Erythroblast (primary cell): ENCODE measurements around the gene LRRC25.

Experiments
- GATA1 ChIP-seq: IDR thresholded peaks from 2 replicates; pipeline ENCODE4 v1.6.1; 2011; ENCODE audit warnings: low read depth, mild to moderate bottlenecking, control low read depth, low read length, moderate library complexity
- POLR2A ChIP-seq: IDR thresholded peaks from 2 replicates; pipeline ENCODE4 v1.6.1; 2011; ENCODE audit warnings: mild to moderate bottlenecking, low read length

DNA sequence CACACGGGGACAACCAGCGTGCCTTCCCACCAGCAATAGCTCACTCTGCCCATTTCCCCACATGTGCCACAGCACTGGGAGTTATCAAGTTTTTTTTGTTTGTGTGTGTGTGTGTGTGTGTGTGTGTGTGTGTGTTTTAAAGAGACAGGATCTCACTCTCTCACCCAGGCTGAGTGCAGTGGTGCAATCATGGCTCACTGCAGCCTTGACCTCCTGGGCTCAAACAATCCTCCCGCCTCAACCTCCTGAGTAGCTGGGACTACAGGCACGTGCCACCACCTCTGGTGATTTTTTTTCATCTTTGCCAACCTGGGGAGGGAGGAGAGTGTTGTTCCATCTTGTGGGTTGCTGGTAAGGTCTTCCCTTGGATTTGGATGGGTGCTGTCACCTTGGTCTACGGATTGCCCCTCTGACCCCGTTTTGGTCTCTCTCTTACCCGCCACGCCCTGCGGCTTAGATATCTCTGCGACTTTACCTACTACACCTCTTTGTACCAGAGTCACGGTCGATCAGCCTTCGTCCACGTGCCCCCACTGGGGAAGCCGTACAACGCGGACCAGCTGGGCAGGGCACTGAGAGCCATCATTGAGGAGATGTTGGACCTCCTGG is 34.4 kb downstream of the LRRC25 start:
- TF ChIP-seq POLR2A (no peak), GATA1 (no peak)
